A549 treated with dexamethasone at 1 μM for 4 hours (cell line): ENCODE data around the gene WFDC5. TPM values are rescaled to one million over a fixed set of nuclear protein-coding genes. Genes with fewer than 3 reads are reported as not detected.

Experiments used
- total RNA-seq: library from RNA; stranded (reverse); fragments of 200-300 nt; extraction: Qiagen RNA extraction; gene quantifications from 5 replicates; pipeline ENCODE4 v1.2.3, GENCODE V29; 2022

Gene WFDC5, protein sequence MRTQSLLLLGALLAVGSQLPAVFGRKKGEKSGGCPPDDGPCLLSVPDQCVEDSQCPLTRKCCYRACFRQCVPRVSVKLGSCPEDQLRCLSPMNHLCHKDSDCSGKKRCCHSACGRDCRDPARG
- total RNA-seq, result not detected in 5 replicates

GRCh38 chr20:45114465-45115385 lies at the start of gene WFDC5:
Gene WFDC5, minus strand, starts transcription at chr20:45115174. Its CDS starts 91 bp downstream, at chr20:45115083.

DNA sequence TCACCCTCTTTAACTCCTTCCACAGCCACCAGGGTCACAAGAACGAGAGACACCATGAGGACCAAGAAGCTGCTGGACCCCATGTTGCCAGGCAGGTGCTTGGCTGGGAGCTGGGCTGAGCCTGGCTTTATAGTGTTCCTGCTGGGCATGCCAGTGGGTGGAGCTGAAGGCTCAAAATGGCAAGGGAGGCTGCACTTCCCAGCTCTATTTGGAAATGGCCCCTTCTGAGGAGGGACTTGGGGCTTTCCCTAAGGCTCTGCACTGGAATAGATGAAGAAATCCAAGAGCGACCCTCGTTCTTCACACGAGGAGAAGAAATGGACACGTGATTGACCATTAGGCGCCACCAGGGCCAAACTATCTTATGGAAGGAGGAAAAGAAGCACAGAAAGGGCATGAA lies 9.4 kb upstream of the WFDC5 start, which contains the start of gene WFDC12:
Gene WFDC12, minus strand, starts transcription at position 101 of the 400 bp plus-strand sequence. Its CDS starts 18 bp downstream, at position 83.

GRCh38 chr20:45100563-45101245 lies 14.3 kb downstream of the WFDC5 start, which contains the start of gene KCNS1:
Gene KCNS1, minus strand, starts transcription at chr20:45101127. Its CDS starts 1,891 bp downstream, at chr20:45099236.

Other genes with a start within 250 kb of the WFDC5 start
- 195 to 228 TPM (median 209 TPM) in 5 replicates for gene YWHAB, start 229.5 kb downstream of the WFDC5 start, total RNA-seq
- gene PABPC1L, start 205.1 kb downstream of the WFDC5 start, total RNA-seq, result 7.9 to 18.0 TPM (median 13.1 TPM) in 5 replicates
- 38.3 to 42.4 TPM (median 39.4 TPM) in 5 replicates for gene TOMM34, start 154.8 kb downstream of the WFDC5 start, total RNA-seq
- 12.3 to 17.9 TPM (median 16.2 TPM) in 5 replicates for gene STK4, start 148.7 kb downstream of the WFDC5 start, total RNA-seq
- not detected in 5 replicates for gene KCNS1, start 14.0 kb downstream of the WFDC5 start, total RNA-seq
- gene WFDC12, start 9.3 kb upstream of the WFDC5 start, total RNA-seq, result not detected in 5 replicates
- 1.9 to 4.3 TPM (median 2.3 TPM) in 5 replicates for gene PI3, start 59.7 kb upstream of the WFDC5 start, total RNA-seq
- gene SEMG1, start 91.9 kb upstream of the WFDC5 start, total RNA-seq, result 0.05 TPM in 1 of 5 replicates, not detected in the others
- not detected in 5 replicates for gene SEMG2, start 106.2 kb upstream of the WFDC5 start, total RNA-seq
- gene SLPI, start 139.4 kb upstream of the WFDC5 start, total RNA-seq, result 7.6 to 12.8 TPM (median 11.3 TPM) in 5 replicates
- not detected in 5 replicates for gene RBPJL, start 191.7 kb upstream of the WFDC5 start, total RNA-seq
- 0.03 to 0.14 TPM (median 0.07 TPM) in 5 replicates for gene MATN4, start 193.1 kb upstream of the WFDC5 start, total RNA-seq
- gene SDC4, start 233.2 kb upstream of the WFDC5 start, total RNA-seq, result 88.5 to 111 TPM (median 102 TPM) in 5 replicates
- gene SYS1, start 248.0 kb upstream of the WFDC5 start, total RNA-seq, result 22.2 to 30.5 TPM (median 28.6 TPM) in 5 replicates